Progenitor cell of endocrine pancreas (in vitro differentiated cells): ENCODE data around the gene TLK1. TPM values are rescaled to one million over a fixed set of nuclear protein-coding genes. Genes with fewer than 3 reads are reported as not detected.
A peak's percentile ranks its signal among the peaks of the same experiment; 100 is the strongest.

Source experiments
- DNase-seq: peaks from one replicate; pipeline ENCODE4 v3.0.0; 2021; ENCODE audit warnings: low spot score; ENCODE audit not compliant: unreplicated experiment
- H3K27ac Mint-ChIP-seq: 2 replicates; pipeline ENCODE4 v1.8.0; 2021; ENCODE audit warnings: mild to moderate bottlenecking, moderate library complexity, mixed read lengths
- H3K27me3 Mint-ChIP-seq: 2 replicates; pipeline ENCODE4 v1.8.0; 2021; ENCODE audit warnings: mixed read lengths
- H3K36me3 Mint-ChIP-seq: 2 replicates; pipeline ENCODE4 v1.8.0; 2022; ENCODE audit warnings: mixed read lengths; ENCODE audit not compliant: insufficient read depth
- H3K4me1 Mint-ChIP-seq: 2 replicates; pipeline ENCODE4 v1.8.0; 2021; ENCODE audit warnings: low read depth, mixed read lengths
- H3K4me3 Mint-ChIP-seq: 2 replicates; pipeline ENCODE4 v1.8.0; 2021; ENCODE audit warnings: low read depth, mild to moderate bottlenecking, moderate library complexity, mixed read lengths
- H3K9me3 Mint-ChIP-seq: 2 replicates; pipeline ENCODE4 v1.8.0; 2021; ENCODE audit warnings: low read depth, mixed read lengths
- CTCF ChIP-seq: fragments of 200-600 bp; sonication (generic); IDR thresholded peaks from one replicate; pipeline ENCODE4 v1.5.0; 2021; ENCODE audit warnings: antibody characterized with exemption, mild to moderate bottlenecking; ENCODE audit not compliant: unreplicated experiment
- long read RNA-seq: library from polyadenylated mRNA; unstranded; transcript quantifications from one replicate; pipeline ENCODE4 v2.0.0, GENCODE V29; 2020
- total RNA-seq: library from RNA; stranded (reverse); gene quantifications from 2 replicates; pipeline ENCODE4 v1.2.1, GENCODE V29; 2021

Gene TLK1
- 75.2 and 76.8 TPM in 2 replicates for total RNA-seq
- long read RNA-seq, partial matches to known transcripts: 3 of 8 reads
- long read RNA-seq, other reads (novel, unspliced or antisense): 5 of 8 reads

GRCh38 chr2:171160119-171160955 lies at the start of gene TLK1:
Gene TLK1 (minus strand): TSS chr2:171160893. CDS start chr2:171160428, 465 bp downstream.
- Mint-ChIP-seq H3K27me3 (no peaks in the 10 kb centered on the region), H3K36me3 (no peaks in the 10 kb centered on the region), H3K9me3 (no peaks in the 10 kb centered on the region), H3K4me3 (peak within 1 kb of the TSS; percentile 94), H3K4me1 (peaks cover 20% of the 10 kb centered on the region), H3K27ac (peak within 1 kb of the TSS; percentile 97)
- DNase-seq: peak; percentile 63
- no peak for TF ChIP-seq CTCF

GRCh38 chr2:171210216-171210863 lies 49.6 kb upstream of the TLK1 start:
- no peak for TF ChIP-seq CTCF
- no peak for DNase-seq
- Mint-ChIP-seq H3K4me1 (peaks cover 5% of the 10 kb centered on the region), H3K27me3 (no peaks in the 10 kb centered on the region), H3K4me3 (no peak overlapping the region), H3K27ac (no peak overlapping the region), H3K9me3 (peaks cover 3% of the 10 kb centered on the region), H3K36me3 (no peaks in the 10 kb centered on the region)

- no peak for DNase-seq
- Mint-ChIP-seq H3K4me3 (no peak overlapping the region), H3K4me1 (peaks cover 5% of the 10 kb centered on the region), H3K27me3 (no peaks in the 10 kb centered on the region), H3K9me3 (peaks cover 3% of the 10 kb centered on the region), H3K36me3 (no peaks in the 10 kb centered on the region), H3K27ac (no peak overlapping the region)
- TF ChIP-seq CTCF: no peak
These were observed 48.0 kb upstream of the TLK1 start for GRCh38 chr2:171208657-171209056.

- H3K4me3 Mint-ChIP-seq: no peak overlapping the region
- DNase-seq: no peak
- H3K9me3 Mint-ChIP-seq: peaks cover 3% of the 10 kb centered on the region
- peaks cover 3% of the 10 kb centered on the region for H3K4me1 Mint-ChIP-seq
- no peaks in the 10 kb centered on the region for H3K36me3 Mint-ChIP-seq
- TF ChIP-seq CTCF: no peak
- H3K27me3 Mint-ChIP-seq: no peaks in the 10 kb centered on the region
- H3K27ac Mint-ChIP-seq: no peak overlapping the region
These were observed 45.9 kb upstream of the TLK1 start for GRCh38 chr2:171206422-171207115.

- Mint-ChIP-seq H3K27me3 (no peaks in the 10 kb centered on the region), H3K27ac (no peak overlapping the region), H3K36me3 (no peaks in the 10 kb centered on the region), H3K9me3 (peaks cover 3% of the 10 kb centered on the region), H3K4me1 (peaks cover 3% of the 10 kb centered on the region), H3K4me3 (no peak overlapping the region)
- no peak for TF ChIP-seq CTCF
- DNase-seq: no peak
These were observed 44.9 kb upstream of the TLK1 start for GRCh38 chr2:171205551-171205950.
